OCI-LY1 (cell line): ENCODE data around the gene TAS2R41.

Experiments used
- H2AFZ ChIP-seq: fragments of 200-600 bp; sonication (generic), shearing (Covaris generic); 2 replicates; pipeline ENCODE4 v1.6.0; 2014; ENCODE audit warnings: antibody characterized with exemption, mild to moderate bottlenecking, low read length
- H3F3A ChIP-seq: fragments of 200-600 bp; sonication (generic), shearing (Covaris generic); 2 replicates; pipeline ENCODE4 v1.6.0; 2014; ENCODE audit warnings: mild to moderate bottlenecking, antibody characterized with exemption, low read length, moderate library complexity; ENCODE audit not compliant: insufficient read depth
- H3K27ac ChIP-seq: fragments of 200-600 bp; sonication (generic); 2 replicates; pipeline ENCODE4 v1.5.1; 2014; ENCODE audit warnings: low read length, mixed run types, mild to moderate bottlenecking, low read depth; ENCODE audit not compliant: poor library complexity, severe bottlenecking
- H3K27me3 ChIP-seq: fragments of 200-600 bp; sonication (generic); 2 replicates; pipeline ENCODE4 v1.6.0; 2014; ENCODE audit warnings: antibody characterized with exemption, mild to moderate bottlenecking, low read length, moderate library complexity; ENCODE audit not compliant: insufficient read depth
- H3K36me3 ChIP-seq: fragments of 200-600 bp; sonication (generic); 2 replicates; pipeline ENCODE4 v1.6.1; 2014; ENCODE audit warnings: mild to moderate bottlenecking, antibody characterized with exemption, low read length, moderate library complexity, mixed read lengths; ENCODE audit not compliant: insufficient read depth
- H3K4me1 ChIP-seq: fragments of 200-600 bp; sonication (generic); 2 replicates; pipeline ENCODE4 v1.5.1; 2014; ENCODE audit warnings: mild to moderate bottlenecking, low read length, moderate library complexity; ENCODE audit not compliant: insufficient read depth, severe bottlenecking
- H3K4me2 ChIP-seq: fragments of 200-600 bp; sonication (generic), shearing (Covaris generic); 2 replicates; pipeline ENCODE4 v1.6.1; 2014; ENCODE audit warnings: low read length
- H3K4me3 ChIP-seq: fragments of 200-600 bp; sonication (generic); 2 replicates; pipeline ENCODE4 v1.5.1; 2014; ENCODE audit warnings: low read length, low read depth, mild to moderate bottlenecking, mixed read lengths; ENCODE audit not compliant: poor library complexity, severe bottlenecking
- H3K79me2 ChIP-seq: fragments of 200-600 bp; shearing (Covaris generic); 2 replicates; pipeline ENCODE4 v1.6.1; 2016; ENCODE audit warnings: mixed run types, low read length, mixed read lengths; ENCODE audit not compliant: insufficient read depth
- H3K9ac ChIP-seq: fragments of 200-600 bp; sonication (generic), shearing (Covaris generic); 2 replicates; pipeline ENCODE4 v1.6.1; 2014; ENCODE audit warnings: mild to moderate bottlenecking, low read length, mixed read lengths
- H3K9me2 ChIP-seq: fragments of 200-600 bp; sonication (generic), shearing (Covaris generic); 2 replicates; pipeline ENCODE4 v1.6.1; 2014; ENCODE audit warnings: low read depth, mild to moderate bottlenecking, low read length, mixed read lengths
- H3K9me3 ChIP-seq: fragments of 200-600 bp; shearing (Covaris generic); 2 replicates; pipeline ENCODE4 v1.6.1; 2014; ENCODE audit warnings: low read length, mixed read lengths
- H4K20me1 ChIP-seq: fragments of 200-600 bp; sonication (generic), shearing (Covaris generic); 2 replicates; pipeline ENCODE4 v1.6.0; 2016; ENCODE audit warnings: mild to moderate bottlenecking, low read length; ENCODE audit not compliant: insufficient read depth
- CTCF ChIP-seq: fragments of 200-600 bp; sonication (generic), shearing (Covaris generic); IDR thresholded peaks from 2 replicates; pipeline ENCODE4 v1.5.1; 2017; ENCODE audit warnings: mild to moderate bottlenecking, antibody characterized with exemption, low read length, moderate library complexity, mixed read lengths
- EZH2 ChIP-seq: fragments of 200-600 bp; sonication (generic), shearing (Covaris generic); IDR thresholded peaks from 2 replicates; pipeline ENCODE4 v1.8.0; 2017; ENCODE audit warnings: borderline replicate concordance, mixed run types, mild to moderate bottlenecking, antibody characterized with exemption, low read length, moderate library complexity, mixed read lengths

The TAS2R41 gene

GRCh38 chr7:143459359-143459758, 18.3 kb upstream of the TAS2R41 start:
- H3K27ac ChIP-seq: no peak overlapping the region
- no peak for TF ChIP-seq EZH2
- no peak for TF ChIP-seq CTCF
- no peak overlapping the region for H3K9ac ChIP-seq
- no peaks in the 10 kb centered on the region for H3K79me2 ChIP-seq
- H3K9me3 ChIP-seq: no peaks in the 10 kb centered on the region
- no peaks in the 10 kb centered on the region for H3K27me3 ChIP-seq
- no peaks in the 10 kb centered on the region for H3F3A ChIP-seq
- H3K4me3 ChIP-seq: no peak overlapping the region
- H3K4me1 ChIP-seq: no peaks in the 10 kb centered on the region
- no peak overlapping the region for H3K4me2 ChIP-seq
- no peak overlapping the region for H2AFZ ChIP-seq
- H3K9me2 ChIP-seq: no peaks in the 10 kb centered on the region
- no peaks in the 10 kb centered on the region for H3K36me3 ChIP-seq
- no peaks in the 10 kb centered on the region for H4K20me1 ChIP-seq

GRCh38 chr7:143460271-143460979, 17.2 kb upstream of the TAS2R41 start:
- TF ChIP-seq CTCF (no peak), EZH2 (no peak)
- H3K79me2 ChIP-seq: no peaks in the 10 kb centered on the region

DNA sequence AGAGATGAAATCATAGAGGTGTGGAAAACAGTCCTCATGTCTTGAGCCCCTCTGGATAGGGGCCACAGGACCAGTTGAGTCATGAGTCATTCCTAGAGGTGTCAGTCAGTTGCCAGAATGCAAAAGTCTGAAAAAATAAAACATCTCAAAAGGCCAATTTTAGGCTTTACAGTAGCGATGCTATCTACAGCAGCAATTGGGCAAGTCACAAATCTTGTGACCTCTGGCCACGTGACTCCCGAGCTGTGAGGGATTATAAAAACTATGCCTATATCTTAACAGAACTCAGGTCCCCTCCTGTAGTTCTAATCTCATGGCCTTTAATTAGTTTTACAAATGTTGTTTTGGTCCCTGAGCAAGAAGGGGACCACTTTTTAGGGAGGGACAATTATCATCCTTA, 15.6 kb upstream of the TAS2R41 start:
- Histone ChIP-seq H3K4me3 (no peak overlapping the region), H3K27ac (no peak overlapping the region), H3K4me1 (no peaks in the 10 kb centered on the region), H3K9me2 (no peaks in the 10 kb centered on the region), H3K9me3 (no peaks in the 10 kb centered on the region), H3K27me3 (no peaks in the 10 kb centered on the region), H3K4me2 (no peak overlapping the region), H3K9ac (no peak overlapping the region), H3K36me3 (no peaks in the 10 kb centered on the region), H3K79me2 (no peaks in the 10 kb centered on the region), H2AFZ (no peak overlapping the region), H4K20me1 (no peaks in the 10 kb centered on the region), H3F3A (no peaks in the 10 kb centered on the region)
- no peak for TF ChIP-seq CTCF
- TF ChIP-seq EZH2: no peak

More at GRCh38 chr7:143460271-143460979, 17.2 kb upstream of the TAS2R41 start:
- H3K27me3 ChIP-seq: no peaks in the 10 kb centered on the region
- no peak overlapping the region for H3K9ac ChIP-seq
- no peak overlapping the region for H2AFZ ChIP-seq
- no peaks in the 10 kb centered on the region for H3F3A ChIP-seq
- no peaks in the 10 kb centered on the region for H3K4me1 ChIP-seq
- H3K4me3 ChIP-seq: no peak overlapping the region
- no peaks in the 10 kb centered on the region for H3K36me3 ChIP-seq
- H3K4me2 ChIP-seq: no peak overlapping the region
- H3K9me3 ChIP-seq: no peaks in the 10 kb centered on the region
- H4K20me1 ChIP-seq: no peaks in the 10 kb centered on the region
- H3K27ac ChIP-seq: no peak overlapping the region
- H3K9me2 ChIP-seq: no peaks in the 10 kb centered on the region
